ENCODE results near the gene ZNF652.

Gene ZNF652

GRCh38 chr17:49356320-49356719, 5.7 kb downstream of the ZNF652 start:
- FAIRE-seq: no peak

- no peak for FAIRE-seq
Measured at GRCh38 chr17:49353607-49354006, 8.4 kb downstream of the ZNF652 start.

- FAIRE-seq: no peak
Measured at GRCh38 chr17:49352587-49353154, 9.4 kb downstream of the ZNF652 start.

DNA sequence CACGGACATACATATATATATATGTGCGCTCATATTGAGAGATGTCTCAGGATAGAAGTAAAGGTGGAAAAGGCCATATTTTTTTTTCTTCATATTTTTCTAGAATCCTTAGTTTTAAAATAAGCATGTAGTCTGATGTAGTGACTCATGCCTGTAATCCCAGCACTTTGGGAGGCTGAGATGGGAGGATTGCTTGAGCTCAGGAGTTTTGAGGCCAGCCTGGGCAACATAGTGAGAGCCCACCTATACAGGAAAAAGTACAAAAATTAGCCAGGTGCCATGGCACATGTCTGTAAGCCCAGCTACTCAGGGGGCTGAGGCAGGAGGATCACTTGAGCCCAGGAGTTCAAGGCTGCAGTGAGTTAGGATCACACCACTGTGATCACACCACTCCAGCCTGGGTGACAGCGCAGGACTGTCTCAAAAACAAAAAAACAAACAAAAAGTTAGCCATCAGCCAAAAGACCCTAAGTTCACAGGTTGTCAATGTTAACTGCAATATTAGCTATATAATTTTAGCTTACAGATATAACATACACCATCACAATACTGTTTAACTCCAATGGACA, 10.4 kb downstream of the ZNF652 start:
- no peak for FAIRE-seq

GRCh38 chr17:49349541-49349940, 12.5 kb downstream of the ZNF652 start:
- FAIRE-seq: no peak

DNA sequence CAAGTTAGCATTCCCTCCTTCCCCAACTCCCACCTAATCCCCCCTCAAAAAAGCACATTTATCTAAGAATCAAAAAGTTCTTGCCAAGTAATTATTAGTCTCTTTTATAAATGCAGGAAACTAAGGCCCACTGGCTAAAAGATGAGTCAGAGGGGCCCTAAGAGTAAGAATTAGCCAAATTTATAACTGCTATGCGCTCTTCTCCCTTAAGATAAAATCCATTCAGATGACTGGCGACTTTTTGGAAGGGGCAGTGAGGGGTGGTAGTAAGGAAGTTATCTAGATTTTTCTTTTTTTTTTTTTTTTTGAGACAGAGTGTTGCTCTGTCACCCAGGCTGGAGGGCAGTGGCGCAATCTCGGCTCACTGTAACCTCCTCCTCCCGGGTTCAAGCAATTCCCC, 17.1 kb downstream of the ZNF652 start:
- FAIRE-seq: no peak

DNA sequence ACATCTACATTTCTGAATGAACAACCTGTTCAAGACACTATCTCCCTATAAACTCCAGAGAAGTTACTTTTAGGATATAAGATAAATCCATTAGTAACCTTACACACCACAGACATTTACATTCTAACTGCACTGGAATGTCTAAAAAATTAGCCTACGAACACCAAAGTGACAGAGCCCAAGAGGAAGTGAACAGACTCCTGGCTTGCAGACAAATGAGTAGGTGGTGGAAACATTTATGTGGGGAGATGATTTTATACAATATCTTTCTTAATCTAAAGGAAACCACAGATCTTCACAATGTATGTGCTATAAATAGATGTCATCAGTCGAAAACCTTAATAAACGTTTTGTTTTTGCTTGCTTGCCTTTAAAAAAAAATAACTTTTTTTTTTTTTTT, 18.8 kb downstream of the ZNF652 start:
- no peak for FAIRE-seq

DNA sequence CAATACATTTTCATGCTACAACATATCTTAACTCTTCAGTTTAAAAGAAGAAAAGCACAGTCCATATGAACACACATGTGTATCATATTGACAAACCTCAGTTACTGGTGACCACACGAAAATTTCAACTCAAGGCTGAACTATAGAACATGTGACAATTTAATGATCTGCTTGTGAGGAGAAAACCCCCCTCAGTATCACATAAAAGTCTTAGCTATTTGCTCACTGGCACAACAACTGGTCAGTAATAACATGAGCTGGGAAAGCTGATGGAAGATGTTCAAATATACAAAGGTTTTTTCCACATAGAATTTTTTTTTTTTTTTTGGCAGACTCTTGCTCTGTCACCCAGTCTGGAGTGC, 19.5 kb downstream of the ZNF652 start:
- no peak for FAIRE-seq

DNA sequence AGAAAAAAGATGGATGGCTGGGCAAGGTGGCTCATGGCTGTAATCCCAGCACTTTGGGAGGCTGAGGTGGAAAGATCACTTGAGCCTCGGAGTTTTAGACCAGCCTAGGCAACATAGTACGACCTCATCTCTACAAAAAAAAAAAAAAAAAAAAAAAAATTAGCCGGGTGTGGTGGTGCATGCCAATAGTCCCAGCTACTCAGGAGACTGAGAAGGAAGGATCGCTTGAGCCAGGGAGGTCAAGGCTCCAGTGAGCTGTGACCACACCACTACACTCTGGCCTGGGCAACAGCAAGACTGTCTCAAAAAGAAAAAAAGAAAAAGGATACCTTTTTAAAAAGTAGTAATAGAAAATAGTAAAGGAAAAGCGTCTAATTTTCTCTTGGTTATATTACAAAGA, 20.7 kb downstream of the ZNF652 start:
- no peak for FAIRE-seq

DNA sequence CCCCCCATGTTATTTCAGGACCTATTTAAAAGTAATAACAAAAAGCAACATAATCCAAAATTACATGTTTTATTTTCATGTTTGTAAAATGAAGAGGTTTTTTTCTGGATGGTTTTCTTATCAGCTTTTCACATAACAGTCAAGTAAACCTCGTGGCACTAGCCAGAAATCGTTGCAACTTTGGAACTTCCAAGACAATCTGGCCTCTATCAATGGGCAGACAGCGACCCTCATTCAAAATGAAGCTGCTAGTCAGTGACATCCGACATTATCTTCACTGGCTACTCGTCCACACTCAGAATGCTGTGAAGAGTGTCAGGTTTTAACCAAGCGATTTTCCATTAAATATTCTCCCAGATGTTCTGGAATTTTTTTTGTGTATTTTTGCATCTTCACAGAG, 22.7 kb downstream of the ZNF652 start:
- no peak for FAIRE-seq

GRCh38 chr17:49338883-49339282, 23.2 kb downstream of the ZNF652 start:
- FAIRE-seq: no peak

GRCh38 chr17:49337884-49338283, 24.2 kb downstream of the ZNF652 start:
- FAIRE-seq: no peak

DNA sequence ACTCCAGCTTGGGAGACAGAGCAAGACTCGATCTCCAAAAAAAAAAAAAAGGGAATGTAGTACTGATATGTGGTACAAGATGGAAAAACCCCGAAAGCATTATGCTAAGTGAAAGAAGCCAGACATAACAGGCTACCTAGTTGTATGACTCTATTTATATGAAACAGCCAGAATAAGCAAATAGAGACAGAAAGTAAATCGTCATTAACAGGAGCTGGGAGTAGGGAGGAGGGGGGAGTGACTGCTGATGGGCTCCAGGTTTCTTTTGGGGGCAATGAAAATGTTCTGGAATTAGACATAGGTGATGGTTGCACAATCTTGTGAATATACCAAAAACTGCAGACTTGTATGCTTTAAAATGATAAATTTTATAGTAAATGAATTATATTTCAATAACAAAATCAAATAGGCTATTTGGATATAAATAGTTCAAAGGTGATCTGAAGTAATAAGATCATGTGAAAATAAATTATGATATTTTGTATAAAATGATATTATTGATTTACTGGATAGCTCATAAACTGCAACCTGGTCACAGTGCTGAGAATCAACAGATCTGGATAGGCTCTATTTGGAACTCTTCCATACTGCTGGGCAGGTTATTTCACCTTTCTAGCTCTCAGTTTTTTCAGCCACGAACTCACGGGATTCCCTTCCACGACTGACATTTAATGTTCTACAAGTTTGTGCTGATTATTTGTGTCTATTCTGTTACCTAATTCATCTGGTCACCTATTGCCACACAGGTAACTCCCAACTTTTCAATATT, 27.1 kb downstream of the ZNF652 start:
- no peak for FAIRE-seq

DNA sequence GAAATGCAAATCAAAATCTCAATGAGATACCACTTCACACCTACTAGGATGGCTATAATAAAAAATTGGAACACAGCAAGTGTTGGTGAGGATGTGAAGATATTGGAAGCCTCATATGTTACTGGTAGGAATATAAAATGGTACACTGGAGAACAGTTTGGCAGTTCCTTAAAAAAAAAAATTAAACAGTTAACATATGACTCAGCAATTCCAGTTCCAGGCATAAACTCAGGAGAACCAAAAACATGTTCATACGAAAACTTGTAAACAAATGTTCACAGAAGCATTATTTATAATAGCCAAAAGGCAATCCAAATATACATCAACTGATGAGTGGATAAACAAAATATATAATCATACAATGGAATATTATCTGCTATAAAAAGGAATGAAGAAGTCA, 28.2 kb downstream of the ZNF652 start:
- FAIRE-seq: no peak

- FAIRE-seq: no peak
Measured at GRCh38 chr17:49327835-49328784, 33.9 kb downstream of the ZNF652 start.

GRCh38 chr17:49325980-49326379, 36.1 kb downstream of the ZNF652 start:
- FAIRE-seq: no peak

GRCh38 chr17:49318435-49318965, 43.5 kb downstream of the ZNF652 start:
- FAIRE-seq: no peak

- no peak for FAIRE-seq
Measured at GRCh38 chr17:49316889-49317675, 45.0 kb downstream of the ZNF652 start.

GRCh38 chr17:49316258-49316570, 45.8 kb downstream of the ZNF652 start:
- FAIRE-seq: no peak

DNA sequence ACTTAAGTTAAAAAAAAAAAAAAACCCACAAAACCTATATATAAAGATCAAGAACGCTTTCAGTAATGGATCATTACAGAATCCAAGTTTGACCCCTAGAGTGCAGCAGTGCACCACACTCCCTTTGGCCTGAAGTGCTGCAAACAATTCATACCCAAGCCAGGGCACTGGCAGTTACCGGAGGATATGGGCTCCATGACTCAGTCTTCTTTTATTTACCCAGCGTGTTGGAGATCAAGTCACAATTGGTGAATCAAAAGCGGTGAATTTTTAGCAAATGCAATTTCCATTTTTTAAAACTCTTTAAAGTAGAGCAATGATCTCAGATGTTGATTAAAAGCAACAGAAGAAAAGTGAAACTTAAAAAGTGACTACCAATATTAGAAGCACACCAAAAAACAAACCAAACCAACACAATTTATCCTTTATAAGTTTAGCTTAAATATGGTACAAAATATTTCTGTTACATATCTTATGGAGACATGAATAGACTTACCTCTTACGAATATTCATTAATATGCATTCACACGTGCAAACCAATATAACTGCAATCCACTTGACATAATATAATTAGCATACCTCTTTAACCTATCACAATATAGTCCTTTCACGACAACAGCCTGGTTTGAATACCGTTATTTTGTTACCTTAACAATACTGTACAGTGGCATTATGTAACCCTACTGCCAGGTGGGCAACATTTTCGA, 46.3 kb downstream of the ZNF652 start:
- FAIRE-seq: peak; percentile 49

GRCh38 chr17:49312722-49313121, 49.3 kb downstream of the ZNF652 start:
- no peak for FAIRE-seq

GRCh38 chr17:49299996-49300395, 62.1 kb downstream of the ZNF652 start:
- no peak for FAIRE-seq

Data from colon (tissue), 2 donors.